Measurements from ENCODE around the gene DAB2IP.

DAB2IP gene

GRCh38 chr9:121821326-121821725 is 169.9 kb downstream of the DAB2IP start:
- DNase-seq, result no peak

GRCh38 chr9:121822093-121823085 is 171.0 kb downstream of the DAB2IP start:
- no peak for DNase-seq

- DNase-seq, result no peak
Measured at GRCh38 chr9:121823451-121824169, 172.2 kb downstream of the DAB2IP start.

- DNase-seq, result no peak
Measured at GRCh38 chr9:121824651-121825030, 173.2 kb downstream of the DAB2IP start.

- DNase-seq, result no peak
Measured at GRCh38 chr9:121825031-121825691, 173.7 kb downstream of the DAB2IP start.

- DNase-seq, result no peak
Measured at GRCh38 chr9:121826711-121827110, 175.3 kb downstream of the DAB2IP start.

GRCh38 chr9:121827251-121827967 is 176.0 kb downstream of the DAB2IP start:
- no peak for DNase-seq

- DNase-seq, result no peak
Measured at GRCh38 chr9:121830441-121831140, 179.2 kb downstream of the DAB2IP start.

GRCh38 chr9:121831869-121832268 is 180.4 kb downstream of the DAB2IP start:
- DNase-seq, result no peak

- no peak for DNase-seq
Measured at GRCh38 chr9:121833061-121833460, 181.6 kb downstream of the DAB2IP start.
